SKM-1 treated with dmso at 0.1 percent for 144 hours (cell line): Measurements from ENCODE around the gene VSTM2A.
A peak's percentile ranks its signal among the peaks of the same experiment; 100 is the strongest.
"Not testable (repeated sequence)": the region's sequence is repeated elsewhere in the genome, so short reads cannot be mapped to it uniquely, and the experiment has no call there.

ENCODE experiments used
- DNase-seq: peaks from one replicate; lab custom pipeline; 2025; ENCODE audit not compliant: unreplicated experiment; lab: John Stamatoyannopoulos, UW

VSTM2A gene

GRCh38 chr7:54541669-54542625 lies at the start of gene VSTM2A:
VSTM2A (plus strand) TSS chr7:54542375; CDS start chr7:54542731, 356 bp downstream.
- DNase-seq: no peak

- DNase-seq: not testable (repeated sequence)
Measured at GRCh38 chr7:54504531-54504930, 37.6 kb upstream of the VSTM2A start.

GRCh38 chr7:54529568-54529967 lies 12.6 kb upstream of the VSTM2A start:
- no peak for DNase-seq

GRCh38 chr7:54538122-54538521 lies 4.1 kb upstream of the VSTM2A start:
- DNase-seq: no peak

GRCh38 chr7:54543051-54543488 lies 895 bp downstream of the VSTM2A start:
- no peak for DNase-seq

GRCh38 chr7:54544149-54544526 lies 2.0 kb downstream of the VSTM2A start:
- DNase-seq: no peak

GRCh38 chr7:54544527-54545240 lies 2.5 kb downstream of the VSTM2A start:
- DNase-seq: no peak

GRCh38 chr7:54545241-54545563 lies 3.0 kb downstream of the VSTM2A start:
- DNase-seq: no peak

- no peak for DNase-seq
Measured at GRCh38 chr7:54546081-54546985, 4.2 kb downstream of the VSTM2A start.

- no peak for DNase-seq
Measured at GRCh38 chr7:54546986-54547314, 4.8 kb downstream of the VSTM2A start.

- no peak for DNase-seq
Measured at GRCh38 chr7:54550471-54550870, 8.3 kb downstream of the VSTM2A start.

- no peak for DNase-seq
Measured at GRCh38 chr7:54556121-54556520, 13.9 kb downstream of the VSTM2A start.

GRCh38 chr7:54559401-54559800 lies 17.2 kb downstream of the VSTM2A start:
- DNase-seq: no peak

GRCh38 chr7:54560198-54560597 lies 18.0 kb downstream of the VSTM2A start:
- DNase-seq: no peak

GRCh38 chr7:54560723-54561122 lies 18.5 kb downstream of the VSTM2A start:
- DNase-seq: no peak

GRCh38 chr7:54563329-54563916 lies 21.2 kb downstream of the VSTM2A start:
- no peak for DNase-seq

GRCh38 chr7:54565432-54565831 lies 23.3 kb downstream of the VSTM2A start:
- no peak for DNase-seq

- DNase-seq: no peak
Measured at GRCh38 chr7:54581511-54581910, 39.3 kb downstream of the VSTM2A start.

- DNase-seq: no peak
Measured at GRCh38 chr7:54591404-54592386, 49.5 kb downstream of the VSTM2A start.

GRCh38 chr7:54596747-54597146 lies 54.6 kb downstream of the VSTM2A start:
- peak; percentile 37 for DNase-seq
